T-helper 2 cell treated with Interferon-gamma antibody and Interleukin-4, amounts not matched to agents 100 ng/mL and 5 ng/mL, for 36 hours (primary cell): ENCODE results near the gene REM1. TPM values are rescaled to one million over a fixed set of nuclear protein-coding genes. Genes with fewer than 3 reads are reported as not detected.
"Not testable (repeated sequence)": the region's sequence is repeated elsewhere in the genome, so short reads cannot be mapped to it uniquely, and the experiment has no call there.

Source experiments
- intact Hi-C: fragments of 100-400 bp; cut with micrococcal nuclease; formaldehyde crosslinking; loops from one replicate; pipeline ENCODE4 v1.15.1; 2023
- total RNA-seq: library from RNA; stranded (reverse); gene quantifications from 2 replicates; pipeline ENCODE4 v1.2.3, GENCODE V29; 2022

REM1 gene
- total RNA-seq, 1 donor from 2014 or later: not detected

DNA sequence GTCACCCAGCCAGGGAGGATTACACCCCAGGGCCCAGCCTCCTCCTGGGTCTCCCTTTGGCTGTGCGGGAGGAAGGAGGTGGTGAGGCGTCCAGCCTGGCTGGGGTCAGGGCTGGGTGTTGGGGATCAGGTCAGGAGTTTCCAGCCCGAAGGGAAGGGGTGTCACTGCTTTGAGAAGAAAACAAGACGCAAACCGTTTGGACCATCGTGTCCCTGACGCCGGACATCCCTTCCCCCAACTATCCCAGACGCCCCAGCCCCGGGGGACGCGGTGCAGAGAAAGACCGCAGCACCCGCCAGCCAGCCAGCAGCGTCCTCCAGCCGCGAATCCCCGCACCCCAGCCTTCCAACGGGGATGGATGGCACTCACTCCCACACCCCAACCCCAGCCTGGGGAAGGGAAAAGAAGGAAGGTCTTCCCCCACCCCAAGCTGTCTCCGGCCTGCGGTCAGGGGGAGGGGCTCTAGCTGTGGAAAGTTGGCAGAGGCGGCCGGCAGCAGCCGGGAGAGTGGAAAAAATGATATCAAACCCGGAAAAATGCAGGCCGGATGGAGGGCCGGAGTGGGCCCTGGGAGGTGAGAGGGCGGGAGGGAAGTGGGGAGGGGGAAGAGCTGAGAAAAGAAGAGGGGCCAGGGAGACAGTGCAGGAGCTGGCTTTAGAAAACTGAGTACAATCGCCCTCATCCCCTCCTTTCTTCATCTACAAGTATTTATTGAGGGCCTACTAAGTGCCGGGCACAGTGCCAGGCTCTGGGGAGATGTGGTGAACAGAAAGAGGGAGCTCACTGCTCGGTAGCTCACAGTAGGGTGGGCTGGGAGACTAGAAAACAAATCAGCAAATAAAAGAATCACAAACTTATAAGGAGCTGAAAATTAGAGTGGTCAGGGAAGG lies 10.6 kb downstream of the REM1 start:
- intact Hi-C loops: no loop called here

GRCh38 chr20:31488115-31488514 lies 13.0 kb downstream of the REM1 start:
- intact Hi-C loops: no loop called here

- intact Hi-C loops: no loop called here
Measured at GRCh38 chr20:31489152-31489551, 14.1 kb downstream of the REM1 start.

DNA sequence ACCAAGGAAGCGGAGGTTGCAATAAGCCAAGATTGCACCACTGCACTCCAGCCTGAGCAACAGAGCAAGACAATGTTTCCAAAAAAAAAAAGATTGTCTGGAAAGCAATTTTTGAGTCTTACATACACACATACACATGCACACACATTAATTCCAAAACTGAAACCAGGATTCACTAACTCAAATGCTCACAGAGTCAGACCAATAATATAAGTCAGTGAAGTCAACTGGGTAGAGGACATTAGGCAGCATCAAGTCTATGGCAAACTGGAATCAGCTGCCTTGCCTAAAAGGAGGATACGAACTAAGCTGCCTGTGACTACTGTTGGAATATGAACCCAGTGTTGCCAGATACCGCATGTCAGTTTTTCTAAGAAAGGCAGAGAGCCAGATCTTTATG lies 15.7 kb downstream of the REM1 start:
- intact Hi-C loops: no loop called here

DNA sequence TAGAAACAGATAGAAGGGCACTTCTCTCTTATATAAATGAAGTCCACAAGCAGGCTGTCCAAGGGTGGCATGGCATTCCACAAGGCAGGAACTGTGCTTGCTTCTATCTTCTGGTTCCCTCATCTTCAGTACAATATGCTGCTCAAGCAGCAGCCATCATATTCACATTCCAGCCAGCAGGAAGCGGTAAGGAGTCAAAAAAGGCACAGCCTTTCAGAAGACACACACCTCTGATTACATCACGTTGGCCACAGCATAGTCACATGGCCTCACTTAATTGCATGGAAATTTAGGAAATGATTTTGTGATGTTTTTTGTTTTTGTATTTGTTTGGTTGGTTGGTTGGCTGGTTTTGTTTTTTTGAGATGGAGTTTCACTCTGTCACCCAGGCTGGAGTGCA lies 19.0 kb downstream of the REM1 start:
- intact Hi-C loops: no loop called here

DNA sequence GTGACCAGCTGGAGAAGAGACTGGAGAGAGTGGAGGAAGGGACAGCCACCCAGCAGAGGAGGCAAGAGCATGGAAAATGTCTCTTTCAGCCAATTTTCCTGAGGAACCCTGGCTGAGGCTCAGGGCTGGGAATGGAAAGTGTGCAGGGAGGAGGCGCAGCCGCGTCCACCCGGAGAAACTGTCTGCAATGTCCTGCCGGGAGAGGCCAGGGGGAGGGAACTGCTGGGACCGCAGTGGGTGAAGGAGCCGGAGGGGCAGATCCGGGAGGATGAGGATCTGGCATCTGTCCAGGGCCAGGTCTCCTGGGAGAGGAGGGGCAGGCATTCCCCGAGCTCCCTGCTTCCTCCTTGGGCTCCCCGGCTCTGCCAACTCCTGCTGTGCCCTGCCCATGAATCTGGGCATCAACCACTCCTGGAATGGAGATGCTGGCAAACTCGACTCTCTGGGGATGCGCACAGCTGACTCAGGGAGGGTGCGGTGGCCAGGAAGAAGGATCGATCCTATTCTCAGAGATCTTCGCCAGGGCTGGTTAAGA lies 21.7 kb downstream of the REM1 start:
- intact Hi-C loops: no loop called here

DNA sequence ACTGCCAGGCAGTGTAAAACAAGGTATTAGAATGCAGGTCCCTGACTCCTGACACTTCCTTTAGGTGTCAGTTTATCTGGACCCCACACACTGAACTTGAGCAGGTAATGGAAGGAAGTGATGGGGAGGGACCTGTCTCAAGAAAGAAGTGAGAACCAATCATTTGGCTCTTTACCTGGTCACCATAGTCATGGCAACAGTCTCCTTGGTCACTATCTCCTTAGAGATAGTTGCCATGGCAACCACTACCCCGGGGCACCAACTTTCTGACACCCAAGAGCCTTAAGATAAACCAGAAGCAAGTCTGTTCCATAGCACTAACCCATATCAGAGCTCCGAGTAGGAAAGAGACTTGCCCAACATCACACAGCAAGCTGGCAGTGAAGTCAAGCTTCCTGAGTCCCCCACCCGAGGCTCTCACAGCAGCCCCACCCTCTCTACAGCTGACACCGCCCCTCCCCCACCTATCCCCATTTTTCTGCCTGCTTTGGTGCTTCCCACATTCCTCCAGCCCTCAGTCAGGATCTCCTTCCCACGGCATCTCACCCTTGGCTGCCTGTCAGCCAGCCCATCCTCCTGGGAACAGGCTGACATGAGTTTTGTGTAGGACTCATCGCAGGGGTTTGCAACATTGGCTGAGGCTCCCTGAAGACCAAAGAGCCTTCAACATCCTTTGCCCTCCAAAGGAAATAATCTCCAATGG lies 22.9 kb downstream of the REM1 start:
- intact Hi-C loops: no loop called here

DNA sequence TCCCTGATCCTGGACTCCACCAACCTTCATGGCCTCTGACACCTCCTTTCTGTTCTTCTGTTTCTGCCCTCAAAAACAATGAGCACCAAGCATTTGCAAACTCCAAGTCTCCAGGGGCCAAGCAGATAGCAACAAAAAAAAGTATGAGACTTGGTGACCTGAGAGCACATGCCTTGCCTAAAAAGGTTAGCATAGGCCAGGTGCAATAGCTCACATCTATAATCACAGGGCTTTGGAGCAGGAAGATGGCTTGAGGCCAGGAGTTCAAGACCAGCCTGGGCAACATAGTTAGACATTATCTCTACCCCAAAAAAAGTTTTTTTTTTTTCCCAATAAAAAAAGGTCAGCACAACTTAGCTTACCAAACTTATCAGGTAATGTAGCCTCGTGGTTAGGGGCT lies 25.4 kb downstream of the REM1 start:
- intact Hi-C loops: no loop called here

- intact Hi-C loops: loop anchor here (1.0 kb wide), 1 partner anchor 43 kb away; no protein-coding TSS in a partner anchor
Measured at GRCh38 chr20:31502884-31503673, 28.0 kb downstream of the REM1 start.

DNA sequence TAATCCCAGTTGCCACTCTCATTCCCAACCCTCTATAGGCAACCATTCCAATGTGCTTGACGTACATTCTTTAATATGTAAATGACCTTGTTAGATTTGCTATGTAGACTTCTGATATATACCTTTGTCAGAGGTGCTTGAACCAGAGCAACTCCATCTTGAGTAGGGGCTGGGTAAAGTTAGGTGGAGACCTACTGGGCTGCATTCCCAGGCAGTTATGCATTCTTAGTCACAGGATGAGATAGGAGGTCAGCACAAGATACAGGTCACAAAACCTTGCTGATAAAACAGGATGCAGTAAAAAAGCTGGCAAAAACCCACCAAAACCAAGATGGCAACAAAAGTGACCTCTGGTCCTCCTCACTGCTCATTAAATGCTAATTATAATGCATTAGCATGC lies 30.8 kb downstream of the REM1 start:
- intact Hi-C loops: no loop called here

DNA sequence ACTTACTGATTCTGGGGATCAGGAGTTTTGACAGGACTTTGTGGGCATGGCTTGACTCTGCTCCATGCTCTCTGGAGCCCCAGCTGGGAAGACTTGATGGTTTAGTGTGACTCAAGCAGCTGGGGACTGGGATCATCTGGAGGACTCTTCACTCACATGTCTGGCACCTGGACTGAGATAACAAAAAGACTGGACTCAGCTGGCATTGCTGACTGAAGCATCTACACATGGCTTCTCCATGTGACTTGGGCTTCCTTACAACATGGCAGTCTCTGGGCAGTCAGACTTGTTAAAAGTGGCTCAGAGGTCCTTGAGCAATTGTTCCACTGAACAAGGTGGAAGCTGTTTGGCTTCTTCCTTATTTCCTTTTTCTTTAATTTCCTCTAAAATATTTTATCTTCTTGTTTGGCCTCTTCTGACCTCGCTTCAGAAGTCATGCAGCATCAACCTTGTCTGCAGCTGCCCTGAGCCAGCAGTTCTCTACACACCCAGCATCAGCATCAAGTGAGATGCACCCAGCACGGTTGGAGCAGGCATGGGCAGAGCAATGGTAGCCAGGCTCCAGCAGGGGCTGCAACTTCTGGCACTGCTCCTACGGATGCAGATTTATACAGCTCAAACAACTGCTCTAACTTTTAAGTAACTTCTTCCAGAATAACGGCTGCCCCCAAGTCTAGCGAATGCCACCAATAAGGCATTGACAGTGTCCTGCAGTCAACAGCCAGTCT lies 33.6 kb downstream of the REM1 start:
- intact Hi-C loops: no loop called here

DNA sequence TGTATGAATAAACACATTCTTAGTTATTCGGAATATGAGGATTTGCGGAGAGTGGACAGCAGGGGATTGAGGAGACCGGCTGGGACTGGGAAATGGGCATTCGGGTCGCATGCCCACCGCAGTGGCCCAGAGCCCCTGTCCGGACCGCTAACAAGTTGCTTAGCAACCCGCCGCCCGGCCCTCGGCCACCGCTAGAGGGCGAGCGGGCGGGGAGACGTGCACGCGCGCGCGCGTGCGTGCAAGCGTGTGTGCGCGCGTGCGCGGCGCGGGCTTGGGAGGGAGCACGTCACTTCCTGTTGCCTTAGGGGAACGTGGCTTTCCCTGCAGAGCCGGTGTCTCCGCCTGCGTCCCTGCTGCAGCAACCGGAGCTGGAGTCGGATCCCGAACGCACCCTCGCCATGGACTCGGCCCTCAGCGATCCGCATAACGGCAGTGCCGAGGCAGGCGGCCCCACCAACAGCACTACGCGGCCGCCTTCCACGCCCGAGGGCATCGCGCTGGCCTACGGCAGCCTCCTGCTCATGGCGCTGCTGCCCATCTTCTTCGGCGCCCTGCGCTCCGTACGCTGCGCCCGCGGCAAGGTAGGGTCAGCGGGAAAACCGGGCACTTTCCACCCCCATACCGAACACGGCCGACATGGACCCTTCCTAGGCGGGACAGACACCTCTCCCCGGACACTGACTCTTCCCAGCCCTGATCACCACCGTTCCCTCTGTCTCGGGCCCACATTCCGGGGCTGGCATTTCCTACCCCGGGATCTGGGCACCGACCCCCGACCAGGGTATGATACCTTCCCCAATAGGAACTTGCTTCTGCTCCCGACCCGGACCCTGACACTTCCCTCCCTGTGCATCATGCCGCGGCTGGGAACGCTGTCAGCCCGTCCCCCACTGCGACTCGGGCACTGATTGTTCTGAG lies 39.3 kb downstream of the REM1 start, which contains the start of gene HM13:
Gene HM13 (plus strand): TSS at position 289 of the 918 bp plus-strand sequence. CDS start 110 bp downstream, at position 399.
- intact Hi-C loops: loop anchor here (2.0 to 5.0 kb wide), 2 partner anchors 43 to 98 kb away; no protein-coding TSS in a partner anchor

DNA sequence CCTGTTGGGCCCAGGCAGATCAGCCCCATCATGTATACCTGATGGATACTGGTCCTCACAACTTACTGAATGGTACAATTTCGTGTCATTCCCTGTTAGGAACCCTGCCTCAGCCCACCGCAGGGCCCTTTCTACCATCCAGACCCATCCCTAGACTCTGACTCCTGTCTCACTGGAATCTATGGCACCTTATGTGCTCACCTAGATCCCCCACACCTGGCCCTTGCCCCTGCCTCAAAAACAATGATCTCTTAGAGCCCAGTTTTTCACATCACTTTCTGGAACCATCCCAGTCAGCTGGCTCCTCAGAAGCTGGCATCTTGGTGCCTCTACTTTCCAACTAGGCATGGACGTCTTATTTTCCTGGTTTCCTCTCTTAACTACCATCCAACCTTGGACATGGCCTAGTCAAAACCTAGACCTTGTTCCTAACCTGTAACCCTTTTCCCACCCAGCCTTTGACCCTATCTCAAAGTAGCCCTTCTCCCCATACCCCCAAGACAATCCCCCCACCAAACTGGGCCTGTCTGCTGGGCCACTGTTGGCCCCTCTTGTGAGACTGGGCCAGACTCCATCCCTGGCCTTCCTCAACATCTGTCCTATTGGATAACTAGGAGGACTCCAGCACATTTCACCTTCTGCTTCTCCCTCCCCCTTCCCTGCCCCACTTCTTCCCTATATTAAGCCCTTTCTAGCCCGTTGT lies 40.1 kb downstream of the REM1 start:
- intact Hi-C loops: loop anchor here (2.0 to 5.0 kb wide), 2 partner anchors 42 to 98 kb away; no protein-coding TSS in a partner anchor

GRCh38 chr20:31515775-31516107 lies 40.7 kb downstream of the REM1 start:
- intact Hi-C loops: loop anchor here (2.0 to 5.0 kb wide), 2 partner anchors 42 to 97 kb away; no protein-coding TSS in a partner anchor

DNA sequence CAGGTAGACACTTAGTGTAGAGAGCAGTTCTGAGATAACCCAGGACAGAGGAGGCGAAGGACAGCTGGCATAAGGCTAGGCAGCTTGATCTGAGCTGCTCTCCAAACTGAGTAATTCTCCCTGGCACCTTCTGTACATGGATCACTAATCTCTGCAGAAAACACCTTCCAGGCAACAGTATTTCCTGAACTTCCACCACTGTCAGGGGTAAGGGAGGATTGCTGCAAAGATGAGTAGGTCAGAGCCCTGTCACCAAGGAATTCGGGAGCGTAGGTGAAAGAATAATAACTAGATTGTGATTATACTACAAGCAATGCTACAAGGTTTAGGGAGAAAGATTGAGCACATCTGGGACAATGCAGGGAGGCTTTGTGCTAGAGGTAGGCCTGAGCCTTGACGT lies 41.1 kb downstream of the REM1 start:
- intact Hi-C loops: loop anchor here (5.0 kb wide), 1 partner anchor 41 kb away; no protein-coding TSS in a partner anchor

DNA sequence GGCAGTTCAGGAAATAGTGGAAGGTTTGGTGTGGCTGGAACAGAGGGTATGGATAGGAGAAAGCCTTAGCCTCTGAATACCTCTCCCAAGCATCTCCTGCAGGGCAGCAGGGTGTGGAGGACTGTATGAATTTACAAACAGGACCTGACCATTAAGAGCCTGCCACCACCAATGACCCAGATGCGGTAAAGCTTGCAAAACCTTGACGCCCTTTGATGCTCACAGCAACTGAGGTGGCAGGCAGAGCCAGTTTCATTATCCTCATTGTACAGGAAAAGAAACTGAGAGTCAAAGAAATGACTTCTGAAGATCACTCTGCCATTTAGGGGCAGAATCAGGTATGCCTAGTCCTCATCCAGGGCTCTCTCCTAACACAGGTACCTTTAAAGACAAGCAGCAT lies 41.6 kb downstream of the REM1 start:
- intact Hi-C loops: loop anchor here (5.0 kb wide), 1 partner anchor 41 kb away; no protein-coding TSS in a partner anchor

DNA sequence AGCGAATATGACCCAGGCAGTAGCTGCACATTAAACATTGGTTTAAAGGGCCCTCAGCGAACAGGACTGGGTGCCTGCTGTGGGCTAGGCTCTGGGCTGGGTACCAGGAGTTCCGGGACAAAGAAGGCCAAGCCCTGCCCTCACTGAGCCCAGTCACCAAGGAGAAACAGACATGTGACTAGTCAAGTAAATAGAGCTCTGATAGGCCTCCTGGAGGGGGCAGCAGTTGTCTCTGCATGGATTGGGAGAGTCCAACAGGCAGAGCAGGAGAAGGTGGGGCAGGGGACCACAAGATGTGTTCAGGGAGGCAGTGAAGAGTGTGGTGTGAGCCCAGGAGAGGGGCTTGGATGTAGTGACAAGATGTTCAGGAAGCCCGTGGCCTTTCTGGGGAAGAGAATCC lies 42.3 kb downstream of the REM1 start:
- intact Hi-C loops: loop anchor here (5.0 kb wide), 1 partner anchor 40 kb away; no protein-coding TSS in a partner anchor

DNA sequence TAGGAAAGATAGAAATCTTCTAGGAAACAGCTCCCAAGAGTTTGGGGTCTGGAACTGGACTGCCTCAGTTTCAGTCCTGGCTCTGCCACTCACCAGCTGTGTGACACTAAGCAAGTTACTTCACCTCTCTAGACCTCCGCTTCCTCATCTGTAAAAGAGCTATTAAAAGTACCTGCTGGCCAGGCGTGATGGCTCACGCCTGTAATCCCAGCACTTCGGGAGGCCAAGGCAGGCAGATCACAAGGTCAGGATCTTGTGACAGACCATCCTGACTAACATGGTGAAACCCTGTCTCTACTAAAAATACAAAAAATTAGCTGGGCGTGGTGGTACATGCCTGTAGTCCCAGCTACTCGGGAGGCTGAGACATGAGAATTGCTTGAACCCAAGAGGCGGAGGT lies 46.2 kb downstream of the REM1 start:
- intact Hi-C loops: not testable (repeated sequence)

GRCh38 chr20:31522731-31523130 lies 47.6 kb downstream of the REM1 start:
- intact Hi-C loops: no loop called here
